ENCODE results near the gene PRKCI.
A peak's percentile ranks its signal among the peaks of the same experiment; 100 is the strongest.
"Not testable (repeated sequence)": the region's sequence is repeated elsewhere in the genome, so short reads cannot be mapped to it uniquely, and the experiment has no call there.

The PRKCI gene

DNA sequence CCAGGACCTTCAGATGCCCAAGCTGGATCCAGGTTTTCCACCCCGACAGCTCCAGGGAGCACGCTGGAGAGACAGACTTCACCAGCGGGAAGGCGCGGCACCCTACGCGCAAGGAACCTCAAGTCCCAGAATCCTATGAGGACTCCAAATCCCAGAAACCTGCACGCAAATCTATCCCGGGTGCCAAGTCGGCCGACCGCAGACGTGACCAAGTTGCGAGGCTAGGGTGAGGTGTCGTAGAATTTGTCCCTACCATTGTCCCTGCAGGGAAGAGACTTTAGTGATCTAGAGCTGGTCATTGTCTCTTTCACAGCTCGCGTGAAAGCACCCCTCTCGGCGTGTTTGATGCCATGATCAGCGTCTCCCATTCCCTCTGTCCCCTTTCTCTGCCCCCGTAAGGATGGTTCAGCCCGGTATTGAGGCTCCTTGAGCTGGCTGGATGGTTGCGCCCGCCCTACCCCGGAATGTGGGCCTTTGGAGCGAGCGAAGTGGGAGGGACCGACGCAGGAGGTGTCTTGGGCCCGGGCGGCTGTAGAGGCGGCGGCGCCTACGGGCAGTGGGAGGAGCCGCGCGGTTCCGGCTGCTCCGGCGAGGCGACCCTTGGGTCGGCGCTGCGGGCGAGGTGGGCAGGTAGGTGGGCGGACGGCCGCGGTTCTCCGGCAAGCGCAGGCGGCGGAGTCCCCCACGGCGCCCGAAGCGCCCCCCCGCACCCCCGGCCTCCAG, at the start of gene PRKCI:
PRKCI (plus strand) TSS at position 501 of the 723 bp plus-strand sequence. CDS start 246 bp downstream, outside the sequence.
- DNase-seq (peak; percentile 89), ATAC-seq (peak; percentile 97)

DNA sequence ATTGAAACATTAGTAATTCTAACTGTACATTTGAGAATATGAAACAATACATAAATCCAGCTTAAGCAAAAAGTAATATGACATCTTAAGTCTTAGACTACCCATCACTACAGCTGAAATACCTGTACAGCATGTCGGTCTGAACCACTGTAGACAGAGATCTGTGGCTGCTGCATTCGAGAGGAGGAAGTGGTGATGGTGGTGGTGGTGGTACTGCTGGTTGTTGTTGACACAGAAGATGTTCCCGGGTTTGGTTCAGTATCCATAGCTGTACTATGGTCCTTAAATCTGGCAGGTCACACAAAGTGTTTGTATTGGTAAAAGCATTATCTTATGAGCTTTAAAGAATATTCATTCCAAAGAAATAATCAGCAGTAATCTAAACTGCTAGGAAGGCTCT, 43.6 kb upstream of the PRKCI start:
- ATAC-seq (no peak), DNase-seq (peak; percentile 37)

DNA sequence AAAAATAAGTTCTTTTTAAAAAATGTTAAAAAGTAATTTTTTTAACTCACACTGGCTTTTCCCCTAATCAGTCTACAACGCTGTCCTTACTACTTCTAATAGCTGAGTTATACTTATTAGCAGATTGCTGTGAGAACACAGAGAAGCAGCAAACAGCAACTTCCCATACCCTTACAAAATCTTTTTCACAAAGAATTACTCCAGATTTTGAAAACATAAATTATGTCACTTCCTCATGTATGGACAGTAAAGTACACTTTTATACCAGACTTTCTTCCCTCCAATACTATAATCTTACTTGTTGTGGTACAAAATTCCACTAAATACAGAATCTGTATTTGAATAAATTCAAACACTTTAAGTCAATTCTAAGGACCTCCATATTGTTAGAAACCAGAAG, 42.8 kb upstream of the PRKCI start:
- DNase-seq (no peak), ATAC-seq (no peak)

DNA sequence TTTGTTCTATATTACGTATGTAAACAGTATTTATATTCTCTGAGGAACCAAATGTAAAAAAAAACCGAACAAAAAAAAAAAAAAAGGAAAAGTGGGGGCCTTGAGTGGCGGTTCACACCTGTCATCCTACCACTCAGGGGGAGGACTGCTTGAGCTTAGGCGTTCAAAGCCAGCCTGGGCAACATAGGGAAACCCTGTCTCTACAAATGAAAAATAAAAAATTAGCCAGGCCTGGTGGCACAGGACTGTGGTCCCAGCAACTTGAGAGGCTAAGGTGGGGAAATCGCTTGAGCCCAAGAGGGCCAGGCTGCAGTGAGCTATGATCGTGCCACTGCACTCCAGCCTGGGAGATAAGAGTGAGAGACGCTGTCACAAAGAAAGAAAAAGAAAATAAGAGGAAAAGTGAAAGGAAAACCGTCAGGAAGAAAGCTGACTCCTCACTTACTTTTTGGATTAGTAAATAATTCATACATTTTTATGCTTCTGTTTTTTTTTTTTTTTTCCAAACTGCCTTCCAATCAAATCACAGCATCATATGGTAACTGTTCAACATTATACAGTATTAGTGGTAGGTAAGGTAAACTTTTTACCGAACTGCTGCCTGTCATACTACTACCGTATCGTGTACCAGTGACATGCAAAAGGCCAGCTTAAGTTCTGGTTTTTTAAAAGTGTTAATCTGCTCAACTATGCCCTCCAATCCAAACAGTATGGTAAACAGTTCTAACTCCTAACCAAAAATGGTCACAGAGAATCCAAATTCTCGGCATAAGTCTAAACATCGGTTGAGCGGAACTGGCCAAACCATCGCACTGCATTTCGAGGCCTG, 41.9 kb upstream of the PRKCI start:
- peak; percentile 45 for ATAC-seq

DNA sequence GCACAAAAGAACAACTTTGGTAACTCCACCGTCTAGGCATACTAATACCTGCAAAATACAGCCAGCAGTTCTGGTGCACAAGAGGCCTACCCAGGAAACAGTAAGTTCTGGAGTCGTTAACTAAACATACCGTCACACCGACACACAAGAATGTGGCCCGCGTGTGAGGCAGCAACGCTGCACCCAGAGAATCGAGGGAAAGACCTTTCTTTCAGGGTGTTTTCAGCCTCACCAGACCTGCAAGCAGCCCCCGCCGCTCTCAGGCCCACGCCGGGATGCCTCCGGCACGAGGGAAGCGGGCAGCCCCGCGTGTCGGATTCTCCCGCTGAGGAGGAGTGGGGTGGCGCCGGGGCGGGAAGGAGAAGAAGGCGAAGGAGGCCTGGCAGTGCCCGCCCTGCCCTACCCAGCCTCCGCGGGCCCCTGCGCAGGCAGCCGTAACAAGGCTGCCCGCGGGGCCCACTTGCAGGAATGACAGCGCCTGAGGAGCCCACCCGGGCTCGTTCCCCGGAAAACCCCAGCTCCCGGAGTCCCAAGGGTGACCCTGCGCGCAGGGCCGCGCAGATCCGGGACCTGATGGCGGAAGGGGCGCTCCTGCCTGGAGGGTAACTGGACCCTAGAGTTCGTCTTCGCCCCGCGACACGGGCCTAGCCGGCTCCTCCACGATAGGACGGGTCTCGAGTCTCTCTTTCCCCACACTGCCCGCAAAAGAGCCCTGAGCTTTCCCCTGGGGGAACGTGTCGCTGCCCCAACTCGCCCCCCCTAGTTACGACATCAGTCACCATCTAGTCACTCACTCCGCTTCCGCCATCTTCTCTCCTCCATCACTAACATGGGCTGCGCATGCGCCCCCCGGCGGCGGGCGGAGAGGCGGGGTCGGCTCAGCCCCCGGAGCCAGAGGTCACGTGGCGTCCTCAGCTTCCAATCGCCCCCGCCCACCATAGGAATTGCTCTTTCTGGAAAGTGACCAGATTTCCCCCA, 41.0 kb upstream of the PRKCI start, which contains the start of gene PHC3:
PHC3 (minus strand) TSS at position 826 of the 978 bp plus-strand sequence; CDS start at position 808, 18 bp downstream.
- ATAC-seq (peak; percentile 77), DNase-seq (peak; percentile 95)

More for the DNA sequence above, 41.9 kb upstream of the PRKCI start:
- DNase-seq: peak; percentile 18

DNA sequence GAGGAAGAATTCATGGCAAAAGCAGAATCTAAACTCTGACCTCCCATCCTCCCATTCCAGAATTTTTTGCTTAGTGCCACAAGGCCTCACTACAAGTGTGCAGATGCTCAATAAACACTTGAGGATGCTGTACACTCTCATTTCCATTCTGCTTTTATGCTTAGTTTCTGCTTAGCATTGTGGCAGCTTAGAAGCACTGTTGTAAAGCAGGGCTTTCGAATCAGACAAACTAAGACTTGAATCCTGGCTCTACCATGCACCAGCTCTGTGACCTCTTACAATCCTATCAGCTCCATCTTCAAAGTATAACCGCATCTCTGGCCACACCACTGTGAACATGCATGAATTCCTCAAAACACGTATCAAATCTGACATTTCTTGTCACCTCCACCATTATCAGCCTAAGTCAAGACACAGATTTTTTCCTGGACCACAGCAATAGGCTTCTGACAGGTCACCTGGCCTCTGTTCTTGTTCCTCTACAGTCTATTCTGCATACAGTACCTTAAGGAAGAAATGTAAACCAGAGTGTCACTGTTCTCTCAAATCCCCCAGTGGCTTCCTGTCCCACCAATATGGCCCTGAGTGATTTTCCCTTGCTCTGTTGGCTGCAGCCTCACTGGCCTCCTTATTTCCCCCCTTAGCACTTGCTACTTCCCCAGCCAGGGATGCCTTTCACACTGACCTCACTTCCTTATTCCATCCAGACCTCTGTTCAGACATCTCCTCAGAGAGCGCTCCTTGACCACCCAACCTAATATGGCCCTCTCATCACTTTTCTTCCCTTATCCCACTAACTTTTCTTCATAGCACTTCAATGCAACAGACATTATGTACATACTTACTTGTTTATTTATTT, 32.6 kb upstream of the PRKCI start:
- DNase-seq (no peak), ATAC-seq (no peak)

DNA sequence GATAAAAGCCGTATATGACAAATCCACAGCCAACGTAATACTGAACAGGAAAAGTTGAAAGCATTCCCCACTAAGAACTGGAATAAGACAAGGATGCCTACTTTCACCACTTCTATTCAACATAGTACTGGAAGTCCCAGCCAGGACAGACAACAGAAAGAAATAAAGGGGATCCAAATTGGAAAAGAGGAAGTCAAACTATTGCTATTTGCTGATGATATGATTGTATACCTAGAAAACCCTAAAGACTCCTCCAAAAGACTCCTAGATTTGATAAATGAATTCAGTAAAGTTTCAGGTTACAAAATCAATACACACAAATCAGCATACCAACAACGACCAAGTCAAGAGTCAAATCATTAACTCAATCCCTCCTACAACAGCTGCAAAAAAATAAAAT, 26.5 kb upstream of the PRKCI start:
- ATAC-seq, DNase-seq: not testable (repeated sequence)

DNA sequence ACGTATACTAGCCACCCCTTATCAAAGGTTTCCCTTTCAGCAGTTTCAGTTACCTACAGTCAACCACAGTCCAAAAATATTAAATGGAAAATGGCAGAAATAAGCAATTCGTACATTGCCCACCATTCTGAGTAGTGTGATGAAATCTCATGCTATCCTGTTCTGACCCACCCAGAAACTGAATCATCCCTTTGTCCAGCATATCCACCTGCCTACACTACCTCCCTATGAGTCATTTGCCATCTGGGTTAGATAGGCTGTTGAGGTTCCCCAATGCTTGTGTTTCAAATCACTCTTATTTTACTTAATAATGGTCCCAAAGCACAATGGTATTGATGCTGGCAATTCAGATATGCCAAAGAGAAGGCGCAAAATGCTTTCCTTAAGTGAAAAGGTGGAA, 25.4 kb upstream of the PRKCI start:
- ATAC-seq (peak; percentile 57), DNase-seq (no peak)

DNA sequence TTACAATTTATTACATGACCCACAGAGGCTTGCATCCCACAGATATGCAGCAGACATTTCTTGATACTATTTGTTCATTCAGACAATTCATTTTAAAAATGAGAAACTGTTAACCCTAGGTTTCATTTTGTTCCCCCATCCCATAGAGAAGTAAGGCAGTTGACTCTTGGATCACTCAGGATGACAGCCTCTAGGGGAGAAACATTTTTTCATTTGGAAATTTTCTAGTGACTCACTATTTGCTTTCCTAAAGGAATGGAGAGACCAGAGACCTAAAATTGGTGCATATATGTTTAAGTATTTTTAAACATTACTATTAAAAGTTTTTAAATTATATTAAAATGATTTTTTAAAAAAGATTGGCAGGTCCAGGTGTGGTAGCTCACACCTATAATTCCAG, 21.2 kb upstream of the PRKCI start:
- ATAC-seq (no peak), DNase-seq (no peak)

DNA sequence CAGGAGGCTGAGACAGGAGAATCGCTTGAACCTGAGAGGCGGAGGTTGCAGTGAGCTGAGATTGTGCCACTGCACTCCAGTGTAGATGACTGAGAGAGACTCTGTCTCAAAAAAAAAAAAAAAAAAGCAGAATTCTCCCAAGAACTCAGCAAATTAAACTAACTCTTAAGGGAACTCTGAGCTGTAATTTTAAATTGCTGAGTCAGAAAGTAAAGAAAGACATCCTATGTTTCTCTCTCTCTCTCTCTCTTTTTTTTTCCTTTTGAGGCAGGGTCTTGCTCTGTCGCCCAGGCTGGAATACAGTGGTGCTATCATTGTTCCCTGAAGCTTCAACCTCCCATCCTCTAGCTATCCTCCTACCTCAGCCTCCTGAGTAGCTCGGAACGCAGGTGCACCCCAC, 20.7 kb upstream of the PRKCI start:
- DNase-seq: no peak
- ATAC-seq: no peak

DNA sequence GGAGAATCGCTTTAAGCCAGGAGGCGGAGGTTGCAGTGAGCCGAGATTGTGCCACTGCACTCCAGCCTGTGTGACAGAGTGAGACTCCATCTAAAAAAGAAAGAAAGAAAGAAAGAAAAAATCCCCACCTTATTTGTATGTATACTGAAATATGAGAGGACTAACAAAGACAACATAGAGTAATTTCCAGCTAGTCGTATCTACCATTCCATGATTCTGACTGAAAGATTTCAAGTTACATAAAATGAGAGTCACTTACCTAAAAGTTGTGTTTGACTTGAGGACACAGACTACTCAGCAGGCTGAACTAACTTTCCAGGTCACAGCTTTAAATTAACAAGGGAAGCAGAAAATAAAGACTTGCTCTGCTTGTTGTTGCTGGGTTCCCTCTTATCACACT, 18.8 kb upstream of the PRKCI start:
- ATAC-seq: no peak
- no peak for DNase-seq

DNA sequence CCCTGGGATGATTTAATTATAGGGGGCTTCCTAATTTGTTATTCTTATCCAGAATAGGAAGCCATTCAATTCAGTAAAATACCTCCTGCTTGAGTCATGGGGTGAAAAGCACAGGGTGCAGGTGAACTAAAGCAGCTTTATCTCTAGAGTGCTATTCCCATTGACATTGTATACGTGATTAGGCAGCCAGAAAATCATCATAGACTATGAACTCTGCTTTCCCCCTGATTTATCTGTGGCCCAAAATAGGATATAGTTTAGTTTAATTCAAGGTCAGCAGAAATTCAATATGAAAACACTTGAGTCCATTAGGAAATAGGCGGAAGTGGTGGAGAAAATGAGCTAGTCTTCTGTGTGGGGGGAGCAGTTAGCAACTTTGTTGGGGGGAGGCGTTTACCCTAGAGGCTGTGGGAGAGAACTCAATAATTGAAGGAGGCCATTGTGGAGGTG, 18.2 kb upstream of the PRKCI start:
- DNase-seq (no peak), ATAC-seq (no peak)

DNA sequence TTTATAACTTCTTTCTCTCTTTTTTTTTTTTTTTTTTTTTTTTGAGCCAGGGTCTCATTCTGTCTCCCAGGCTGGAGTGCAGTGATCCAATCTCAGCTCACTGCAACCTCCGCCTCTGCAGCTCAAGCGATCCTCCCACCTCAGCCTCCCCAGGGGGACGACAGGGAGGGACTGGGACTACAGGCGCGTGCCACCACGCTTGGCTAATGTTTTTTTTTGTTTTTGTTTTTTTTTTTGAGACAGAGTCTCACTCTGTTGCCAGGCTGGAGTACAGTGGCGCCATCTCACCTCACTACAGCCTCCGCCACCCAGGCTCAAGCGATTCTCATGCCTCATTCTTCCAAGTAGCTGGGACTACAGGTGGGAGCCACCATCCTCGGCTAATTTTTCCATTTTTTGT, 17.7 kb upstream of the PRKCI start:
- DNase-seq (no peak), ATAC-seq (no peak)

DNA sequence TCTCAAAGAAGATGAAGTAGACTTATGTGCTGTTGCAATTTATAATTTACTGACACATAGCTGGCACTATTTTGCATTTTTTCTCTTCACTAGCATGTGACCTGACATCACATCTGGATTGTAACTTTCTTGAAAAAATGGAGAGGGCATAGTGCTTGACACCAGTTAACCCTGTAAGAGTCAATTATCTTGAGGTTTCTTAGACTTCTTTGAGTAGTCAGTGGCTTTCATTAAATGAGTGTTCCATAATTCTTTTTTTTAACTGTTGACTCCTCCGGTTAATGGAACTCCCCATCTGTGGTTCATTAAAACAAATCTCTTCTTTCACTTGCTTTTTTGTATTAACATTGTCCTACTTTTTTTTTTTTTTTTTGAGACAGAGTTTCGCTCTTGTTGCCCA, 16.9 kb upstream of the PRKCI start:
- no peak for DNase-seq
- no peak for ATAC-seq

DNA sequence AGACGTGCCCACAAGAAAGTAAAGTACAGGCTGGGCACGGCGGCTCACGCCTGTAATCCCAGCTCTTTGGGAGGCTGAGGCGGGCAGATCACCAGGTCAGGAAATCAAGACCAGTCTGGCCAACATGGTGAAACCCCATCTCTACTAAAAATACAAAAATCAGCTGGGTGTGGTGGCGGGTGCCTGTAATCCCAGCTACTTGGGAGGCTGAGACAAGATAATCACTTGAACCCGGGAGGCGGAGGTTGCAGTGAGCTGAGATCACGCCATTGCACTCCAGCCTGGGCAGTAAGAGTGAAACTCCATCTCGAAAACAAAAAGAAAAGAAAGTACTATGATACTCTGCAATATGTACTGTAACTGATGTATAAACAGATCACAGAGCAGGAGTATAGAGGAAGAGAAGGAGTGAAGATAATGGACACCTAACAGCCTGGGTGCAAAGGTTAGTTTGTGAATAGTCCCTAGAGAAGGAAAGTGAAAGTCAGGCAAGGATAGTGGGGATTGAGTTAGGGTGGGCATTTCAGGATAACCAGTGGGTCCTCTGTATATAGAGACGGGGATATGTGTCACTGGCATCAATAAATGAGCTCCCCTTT, 16.0 kb upstream of the PRKCI start:
- ATAC-seq, DNase-seq: not testable (repeated sequence)

DNA sequence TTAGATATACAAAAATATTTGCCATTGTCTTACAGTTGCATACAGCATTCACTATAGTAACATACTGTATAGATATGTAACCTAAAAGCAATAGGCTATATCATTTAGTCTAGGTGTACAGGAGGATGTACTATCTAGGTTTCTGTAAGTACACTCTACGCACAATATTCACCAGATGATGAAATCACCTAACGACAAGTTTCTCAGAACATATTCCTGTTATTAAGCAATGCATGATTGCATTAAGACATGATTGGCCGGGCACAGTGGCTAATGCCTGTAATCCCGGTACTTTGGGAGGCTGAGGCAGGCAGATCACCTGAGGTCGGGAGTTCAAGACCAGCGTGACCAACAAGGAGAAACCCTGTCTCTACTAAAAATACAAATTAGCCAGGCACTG, 14.5 kb upstream of the PRKCI start:
- no peak for DNase-seq
- ATAC-seq: no peak

DNA sequence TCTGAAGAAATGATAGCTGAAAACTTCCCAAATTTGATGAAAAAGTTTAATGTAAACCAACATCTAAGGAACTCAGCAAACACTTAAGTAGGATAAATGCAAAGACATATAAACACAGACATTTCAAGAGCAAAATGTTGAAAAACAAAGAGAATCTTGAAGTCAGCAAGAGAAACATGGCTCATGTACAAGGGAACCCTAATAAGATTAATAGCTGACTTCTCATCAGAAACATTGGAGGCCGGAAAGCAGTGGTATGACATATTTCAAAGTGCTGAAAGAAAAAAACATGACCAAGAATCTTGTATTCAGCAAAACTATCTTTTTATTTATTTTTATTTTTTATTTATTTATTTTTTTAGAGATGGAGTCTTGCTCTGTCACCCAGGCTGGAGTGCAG, 10.6 kb upstream of the PRKCI start:
- no peak for ATAC-seq
- no peak for DNase-seq

DNA sequence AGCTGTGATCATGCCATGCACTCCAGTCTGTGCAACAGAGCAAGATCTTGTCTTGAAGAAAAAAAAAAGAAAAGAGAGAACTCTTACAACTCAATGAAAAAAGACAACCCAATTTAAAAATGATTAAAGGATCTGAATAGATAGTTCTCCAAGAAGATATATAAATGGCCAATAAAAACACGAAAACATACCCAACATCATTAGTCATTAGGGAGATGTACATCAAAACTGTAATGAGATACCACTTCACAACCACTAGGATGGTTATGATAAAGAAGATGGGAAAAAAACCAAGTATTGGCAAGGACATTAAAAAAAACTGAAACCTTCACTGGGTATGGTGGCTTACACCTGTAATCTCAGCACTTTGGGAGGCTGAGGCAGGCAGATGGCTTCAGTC, 2.4 kb upstream of the PRKCI start:
- no peak for ATAC-seq
- DNase-seq: no peak

DNA sequence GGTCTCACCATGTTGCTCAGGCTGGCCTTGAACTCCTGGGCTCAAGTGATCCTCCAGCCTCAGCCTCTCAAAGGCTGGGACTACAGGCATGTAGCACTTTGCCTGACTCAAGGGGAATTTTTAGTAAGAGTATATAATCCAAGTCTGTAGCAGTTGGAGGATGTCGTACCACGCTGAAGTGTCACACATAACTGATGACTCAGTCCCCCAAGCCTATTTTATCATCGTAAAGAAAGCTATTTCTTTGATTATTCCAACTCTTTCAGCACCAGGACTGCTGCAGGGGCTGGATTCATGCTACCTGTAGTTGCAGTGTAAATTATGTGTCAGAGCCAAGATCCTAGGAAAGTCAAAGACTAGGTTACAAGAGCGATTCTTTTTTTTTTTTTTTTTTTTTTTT, 1.4 kb upstream of the PRKCI start:
- DNase-seq: no peak
- no peak for ATAC-seq

DNA sequence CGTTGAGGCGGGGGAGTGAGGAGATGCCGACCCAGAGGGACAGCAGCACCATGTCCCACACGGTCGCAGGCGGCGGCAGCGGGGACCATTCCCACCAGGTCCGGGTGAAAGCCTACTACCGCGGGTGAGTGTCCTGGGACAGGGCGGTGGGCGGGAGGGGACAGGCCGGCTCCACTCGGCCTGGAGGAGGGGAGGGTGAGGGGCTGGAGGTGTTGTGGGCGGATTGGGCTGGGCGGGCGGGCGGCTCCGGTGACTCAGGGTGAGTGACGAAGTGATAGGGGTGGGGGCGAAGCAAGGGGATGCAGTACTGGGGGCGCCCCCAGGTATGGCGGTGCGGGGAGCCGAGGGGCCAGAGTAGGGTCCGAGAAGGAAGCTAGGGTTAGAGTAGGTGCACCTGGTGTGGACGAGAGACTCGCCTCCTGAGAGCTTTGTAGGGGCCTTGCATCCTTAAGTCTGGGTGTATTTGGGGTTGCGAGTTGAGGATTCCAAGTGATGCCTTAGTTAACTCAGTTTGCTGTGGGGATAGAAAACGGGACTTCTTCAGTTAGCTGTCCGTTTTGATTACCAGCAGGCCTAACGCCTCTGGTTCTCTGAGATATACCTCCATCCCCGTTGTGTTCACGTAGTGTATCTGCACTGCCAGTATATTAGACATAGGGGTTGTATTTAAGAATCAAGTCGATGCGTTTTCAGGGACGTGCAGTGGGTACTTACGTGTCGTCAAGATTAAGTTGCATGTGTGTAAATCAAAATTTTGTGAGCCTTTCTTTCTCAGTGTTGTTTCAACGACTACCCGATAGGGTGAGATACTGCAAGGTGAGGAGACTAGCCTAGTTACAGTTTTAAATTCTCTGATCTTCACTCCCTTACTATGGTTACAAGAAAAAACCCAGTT, 670 bp downstream of the PRKCI start:
- peak; percentile 60 for DNase-seq

More for the DNA sequence above, 670 bp downstream of the PRKCI start:
- ATAC-seq: peak; percentile 38

Data from stimulated activated naive CD8-positive, alpha-beta T cell treated with anti-CD3 and anti-CD28 coated beads, Interleukin-15, Interleukin-2, amounts not matched to agents 100 U/mL and 50 U/mL, for 24 hours (primary cell).